ENCODE results near the gene DHRS13. TPM values are rescaled to one million over a fixed set of nuclear protein-coding genes. Genes with fewer than 3 reads are reported as not detected.
"Not testable (repeated sequence)": the region's sequence is repeated elsewhere in the genome, so short reads cannot be mapped to it uniquely, and the experiment has no call there.

The DHRS13 gene
- total RNA-seq, 1 donor from 2014 or later, result 12.4 TPM

DNA sequence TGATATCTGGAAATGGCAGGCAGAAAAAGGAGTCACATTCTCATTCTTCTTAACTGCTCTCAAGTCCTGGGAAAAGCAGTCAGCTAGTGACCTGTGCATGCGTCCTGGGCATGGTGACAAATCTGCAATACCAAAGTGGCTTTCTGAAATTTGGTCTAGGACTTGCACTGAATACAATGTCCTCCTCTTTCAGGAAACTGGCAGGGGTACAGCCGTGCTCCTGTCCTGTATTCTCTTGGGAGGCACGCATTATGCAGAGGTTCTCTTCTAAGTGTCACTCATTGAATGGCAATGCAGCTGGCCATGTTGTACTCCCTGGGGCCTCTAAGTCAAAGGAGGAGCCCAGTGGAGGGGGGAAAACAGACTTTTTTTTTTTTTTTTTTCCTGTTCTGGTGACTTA lies 37.8 kb upstream of the DHRS13 start:
- no peak for DNase-seq (ENCODE audit: low spot score in 2 of 2, unreplicated experiment in 2 of 2)
- no peak for TF ChIP-seq CTCF (IDR thresholded peaks at IDR 0.05; ENCODE audit: unreplicated experiment)
- Mint-ChIP-seq H3K36me3 (peaks cover 14% of the 10 kb centered on the region), H3K27me3 (ENCODE audit: low read depth) (no peaks in the 10 kb centered on the region), H3K4me3 (no peak overlapping the region), H3K4me1 (peaks cover 12% of the 10 kb centered on the region), H3K9me3 (no peaks in the 10 kb centered on the region), H3K27ac (no peak overlapping the region)

GRCh38 chr17:28940142-28940541 lies 37.3 kb upstream of the DHRS13 start:
- H3K4me3 Mint-ChIP-seq, result no peak overlapping the region
- peaks cover 9% of the 10 kb centered on the region for H3K36me3 Mint-ChIP-seq
- no peaks in the 10 kb centered on the region for H3K9me3 Mint-ChIP-seq
- no peak for DNase-seq (ENCODE audit: low spot score in 2 of 2, unreplicated experiment in 2 of 2)
- TF ChIP-seq CTCF (IDR thresholded peaks at IDR 0.05; ENCODE audit: unreplicated experiment), result no peak
- no peaks in the 10 kb centered on the region for H3K27me3 Mint-ChIP-seq (ENCODE audit: low read depth)
- no peak overlapping the region for H3K27ac Mint-ChIP-seq
- H3K4me1 Mint-ChIP-seq, result peaks cover 7% of the 10 kb centered on the region

DNA sequence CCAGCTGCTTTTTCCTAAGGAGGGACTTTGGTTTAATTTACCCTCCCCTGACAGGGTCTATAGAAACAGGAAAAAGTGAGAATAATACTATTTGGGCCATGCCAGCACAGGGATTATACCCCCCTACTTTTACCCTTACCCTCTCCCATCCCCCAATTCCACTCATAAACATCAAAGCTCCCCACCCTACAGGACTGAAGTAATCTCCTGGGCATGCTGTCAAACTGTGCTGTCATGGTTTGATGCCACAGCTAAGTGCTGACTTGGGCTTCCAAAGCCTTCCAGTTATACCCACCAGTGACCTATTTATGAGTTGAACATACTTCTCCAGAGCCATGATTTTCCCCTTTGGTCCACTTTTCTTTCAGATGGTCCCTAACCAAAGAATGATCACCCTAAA lies 35.7 kb upstream of the DHRS13 start:
- H3K4me1 Mint-ChIP-seq, result peaks cover 4% of the 10 kb centered on the region

DNA sequence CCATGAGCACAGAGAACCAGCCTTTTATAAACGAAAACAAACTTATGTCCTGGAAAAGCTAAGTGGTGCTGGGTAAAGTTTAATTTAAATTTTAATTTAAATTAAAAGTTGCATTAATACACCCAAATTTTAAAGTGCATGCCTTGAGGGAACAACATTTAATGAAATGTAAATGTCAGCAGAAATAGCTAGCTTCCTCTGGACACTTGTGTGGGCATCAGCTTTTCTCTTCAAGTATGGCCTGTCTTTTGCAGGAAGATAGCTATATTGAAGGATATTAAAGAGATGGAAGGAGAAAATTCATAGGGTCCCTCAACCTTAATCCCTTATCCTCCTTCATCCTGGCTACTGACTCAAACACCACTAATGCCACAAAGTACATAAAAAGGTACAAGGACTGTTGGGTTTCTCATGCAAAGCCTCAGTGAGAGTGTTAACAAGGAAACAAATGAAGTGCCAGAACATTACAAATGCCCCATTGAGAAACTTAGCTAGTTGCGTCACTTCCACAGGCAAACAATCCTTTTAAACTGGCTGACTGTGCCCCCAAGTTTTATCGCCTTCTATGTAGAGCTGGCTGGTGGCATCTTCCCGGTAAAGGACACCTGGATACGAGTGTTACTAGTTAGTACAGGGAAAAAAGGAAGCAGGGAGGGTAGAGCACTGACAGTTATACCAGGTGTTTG lies 34.3 kb upstream of the DHRS13 start:
- DNase-seq (ENCODE audit: low spot score in 2 of 2, unreplicated experiment in 2 of 2), result no peak
- H3K27ac Mint-ChIP-seq, result no peak overlapping the region

More for the DNA sequence above, 35.7 kb upstream of the DHRS13 start:
- DNase-seq (ENCODE audit: low spot score in 2 of 2, unreplicated experiment in 2 of 2), result no peak
- TF ChIP-seq CTCF (IDR thresholded peaks at IDR 0.05; ENCODE audit: unreplicated experiment), result no peak
- Mint-ChIP-seq H3K36me3 (peaks cover 8% of the 10 kb centered on the region), H3K9me3 (no peaks in the 10 kb centered on the region), H3K27ac (no peak overlapping the region), H3K27me3 (ENCODE audit: low read depth) (no peaks in the 10 kb centered on the region), H3K4me3 (no peak overlapping the region)

DNA sequence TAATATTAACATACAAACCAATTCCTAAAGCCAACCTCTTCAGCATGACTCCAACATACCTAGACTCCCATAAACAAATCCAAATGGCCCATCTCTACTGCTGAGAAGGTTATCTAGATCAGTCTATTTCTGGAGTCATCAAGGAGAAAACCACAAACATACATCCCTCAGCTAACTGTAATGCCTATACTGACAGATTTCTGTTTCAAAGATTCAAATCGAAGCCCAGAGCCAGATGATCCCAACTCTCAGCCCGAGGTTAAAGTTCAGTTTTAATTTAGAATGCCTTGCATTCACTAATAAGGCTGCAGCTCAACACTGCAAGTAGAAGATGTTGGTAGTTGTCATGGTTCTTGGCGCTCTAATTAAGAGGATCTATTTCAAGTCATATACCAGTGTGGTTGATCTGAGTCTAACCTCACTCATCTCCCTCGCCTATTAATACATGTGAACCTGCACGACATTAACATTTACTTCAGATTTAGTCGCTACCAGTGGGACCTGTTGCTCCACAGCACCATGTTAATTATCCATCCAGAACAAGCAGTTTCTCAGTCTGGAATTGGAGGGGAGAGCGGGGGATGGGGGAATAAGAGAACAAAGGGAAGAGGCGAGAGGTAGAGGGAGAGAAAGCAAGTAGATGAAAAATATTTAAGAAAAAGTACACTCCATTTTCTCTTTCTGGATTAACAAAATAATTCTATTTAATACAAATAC lies 33.0 kb upstream of the DHRS13 start:
- no peak for TF ChIP-seq CTCF (IDR thresholded peaks at IDR 0.05; ENCODE audit: unreplicated experiment)
- Mint-ChIP-seq H3K4me3 (no peak overlapping the region), H3K9me3 (no peaks in the 10 kb centered on the region), H3K36me3 (peaks cover 3% of the 10 kb centered on the region), H3K4me1 (peaks cover 4% of the 10 kb centered on the region), H3K27me3 (ENCODE audit: low read depth) (no peaks in the 10 kb centered on the region), H3K27ac (peak overlapping the region; percentile 74)
- no peak for DNase-seq (ENCODE audit: low spot score in 2 of 2, unreplicated experiment in 2 of 2)

More for the DNA sequence above, 34.3 kb upstream of the DHRS13 start:
- Mint-ChIP-seq H3K36me3 (peaks cover 3% of the 10 kb centered on the region), H3K9me3 (no peaks in the 10 kb centered on the region), H3K4me1 (peaks cover 4% of the 10 kb centered on the region), H3K27me3 (ENCODE audit: low read depth) (no peaks in the 10 kb centered on the region), H3K4me3 (no peak overlapping the region)
- TF ChIP-seq CTCF (IDR thresholded peaks at IDR 0.05; ENCODE audit: unreplicated experiment), result no peak

DNA sequence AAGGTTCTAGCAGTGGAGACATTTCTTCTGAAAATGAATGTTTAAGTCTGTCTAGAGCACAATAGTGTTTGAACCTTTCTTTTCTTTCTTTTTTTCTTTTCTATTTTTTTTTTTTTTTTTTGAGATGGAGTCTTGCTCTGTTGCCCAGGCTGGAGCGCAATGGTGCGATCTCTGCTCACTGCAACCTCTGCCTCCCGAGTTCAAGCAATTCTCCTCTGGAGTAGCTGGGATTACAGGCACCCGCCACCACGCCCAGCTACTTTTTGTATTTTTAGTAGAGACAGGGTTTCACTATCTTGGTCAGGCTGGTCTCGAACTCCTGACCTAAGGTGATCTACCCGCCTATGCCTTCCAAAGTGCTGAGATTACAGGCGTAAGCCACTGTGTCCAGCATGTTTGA lies 31.6 kb upstream of the DHRS13 start:
- not testable (repeated sequence) for H3K4me3 Mint-ChIP-seq, H3K27ac Mint-ChIP-seq, H3K36me3 Mint-ChIP-seq

More for the DNA sequence above, 31.6 kb upstream of the DHRS13 start:
- not testable (repeated sequence) for H3K9me3 Mint-ChIP-seq; DNase-seq (ENCODE audit: low spot score in 2 of 2, unreplicated experiment in 2 of 2); H3K4me1 Mint-ChIP-seq; H3K27me3 Mint-ChIP-seq (ENCODE audit: low read depth)

All from mesothelial cell of epicardium (in vitro differentiated cells).